ENCODE data around the gene RPS21.
"Not testable (repeated sequence)": the region's sequence is repeated elsewhere in the genome, so short reads cannot be mapped to it uniquely, and the experiment has no call there.

Gene RPS21

GRCh38 chr20:62411479-62412193 lies 24.7 kb downstream of the RPS21 start:
- no peak for DNase-seq (ENCODE audit: low spot score)

- DNase-seq (ENCODE audit: low spot score), result no peak
Observed at GRCh38 chr20:62412194-62413024, 25.5 kb downstream of the RPS21 start.

- no peak for DNase-seq (ENCODE audit: low spot score)
Observed at GRCh38 chr20:62413025-62413570, 26.2 kb downstream of the RPS21 start.

- DNase-seq (ENCODE audit: low spot score), result no peak
Observed at GRCh38 chr20:62413896-62414481, 27.1 kb downstream of the RPS21 start.

- DNase-seq (ENCODE audit: low spot score), result no peak
Observed at GRCh38 chr20:62415354-62416111, 28.6 kb downstream of the RPS21 start.

- DNase-seq (ENCODE audit: low spot score), result no peak
Observed at GRCh38 chr20:62416651-62417637, 30.0 kb downstream of the RPS21 start.

GRCh38 chr20:62417981-62418708 lies 31.2 kb downstream of the RPS21 start:
- no peak for DNase-seq (ENCODE audit: low spot score)

- no peak for DNase-seq (ENCODE audit: low spot score)
Observed at GRCh38 chr20:62418709-62419487, 32.0 kb downstream of the RPS21 start.

- no peak for DNase-seq (ENCODE audit: low spot score)
Observed at GRCh38 chr20:62419759-62420158, 32.9 kb downstream of the RPS21 start.

- DNase-seq (ENCODE audit: low spot score), result no peak
Observed at GRCh38 chr20:62420846-62421715, 34.2 kb downstream of the RPS21 start.

GRCh38 chr20:62421716-62421990 lies 34.8 kb downstream of the RPS21 start:
- DNase-seq (ENCODE audit: low spot score), result no peak

- no peak for DNase-seq (ENCODE audit: low spot score)
Observed at GRCh38 chr20:62422636-62423325, 35.9 kb downstream of the RPS21 start.

GRCh38 chr20:62423326-62423706 lies 36.4 kb downstream of the RPS21 start:
- DNase-seq (ENCODE audit: low spot score), result no peak

- DNase-seq (ENCODE audit: low spot score), result no peak
Observed at GRCh38 chr20:62424249-62425107, 37.6 kb downstream of the RPS21 start.

GRCh38 chr20:62425281-62426058 lies 38.6 kb downstream of the RPS21 start:
- no peak for DNase-seq (ENCODE audit: low spot score)

GRCh38 chr20:62426059-62426348 lies 39.1 kb downstream of the RPS21 start:
- DNase-seq (ENCODE audit: low spot score), result not testable (repeated sequence)
